ENCODE measurements around the gene HOXB1. TPM values are rescaled to one million over a fixed set of nuclear protein-coding genes. Genes with fewer than 3 reads are reported as not detected.

HOXB1 gene
- total RNA-seq, 1 experiment from 2014 or later = not detected

DNA sequence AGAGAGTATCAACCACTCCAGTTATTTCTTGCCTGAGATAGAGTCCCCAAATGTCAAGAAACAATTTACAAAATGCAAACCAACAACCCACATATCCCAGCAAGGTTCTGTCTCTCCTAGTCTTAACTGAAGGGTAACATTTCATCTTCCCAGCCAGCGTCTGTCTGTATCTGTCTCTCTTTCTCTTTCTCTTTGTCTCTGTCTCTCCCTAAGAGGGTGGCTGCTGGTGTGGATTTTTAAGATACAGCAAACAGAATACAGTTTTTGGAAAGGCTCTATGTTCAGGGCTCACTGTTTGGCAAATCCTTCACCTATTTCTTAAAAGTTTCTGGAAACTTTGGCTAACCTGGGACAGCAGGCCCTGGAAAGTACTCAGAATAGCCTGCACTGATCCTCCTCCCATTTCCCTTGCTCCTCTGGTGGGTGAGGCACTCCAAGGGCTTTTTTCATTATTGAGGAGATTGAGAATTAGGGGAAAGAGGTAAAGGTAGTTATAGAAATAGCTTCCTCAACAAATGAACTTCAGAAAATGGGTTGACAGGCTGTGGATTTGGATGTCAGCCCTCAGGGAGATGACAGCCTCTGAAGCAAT, 41.1 kb upstream of the HOXB1 start:
- intact Hi-C loops (cut with micrococcal nuclease; ENCODE audit: unreplicated experiment) = no loop called here
- peaks cover 15% of the 10 kb centered on the region for H3K36me3 ChIP-seq (ENCODE audit: control insufficient read depth, insufficient read depth, low read length)

DNA sequence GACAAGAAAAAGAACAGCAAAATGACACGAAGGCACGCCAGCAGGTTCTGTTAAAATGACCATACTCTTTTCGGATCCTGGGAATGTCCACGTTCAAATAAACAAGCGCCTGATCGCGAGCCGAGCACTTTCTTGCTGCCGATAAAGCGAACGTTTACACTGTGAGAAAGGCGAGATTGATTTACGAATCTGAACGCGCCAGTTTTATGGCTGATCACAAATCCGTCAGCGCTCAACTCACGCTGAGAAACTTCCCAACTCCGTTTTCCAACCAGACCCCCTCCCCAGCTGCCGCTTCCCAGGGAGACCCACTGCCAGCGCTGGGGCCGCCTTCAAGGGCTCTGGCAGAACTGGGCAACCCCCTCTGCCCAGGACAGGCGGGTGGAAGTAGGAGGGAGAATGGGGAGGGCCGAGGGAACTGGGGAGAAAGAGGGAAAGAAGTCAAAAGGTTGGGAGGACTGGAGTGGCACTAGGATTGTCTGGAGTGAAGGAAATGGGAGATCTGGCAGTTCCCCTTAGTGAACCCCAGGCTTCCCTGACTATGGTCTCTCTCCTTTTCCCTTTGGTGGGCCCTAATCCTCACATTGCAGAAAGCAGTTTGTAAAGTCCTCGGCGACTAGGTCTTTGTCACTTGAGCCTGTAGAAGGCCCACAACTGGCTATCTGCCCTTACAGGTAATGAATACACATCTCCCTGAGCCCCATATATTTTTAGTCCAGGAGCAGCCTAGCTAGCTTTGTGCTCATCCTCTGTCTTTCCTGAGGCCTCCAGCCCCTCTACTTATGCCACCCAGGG, 40.4 kb upstream of the HOXB1 start:
- Histone ChIP-seq H3K27ac (ENCODE audit: low read length) (peak overlapping the region; percentile 97), H3K9me3 (ENCODE audit: control insufficient read depth, insufficient read depth, low read depth, low read length) (no peaks in the 10 kb centered on the region), H3K27me3 (ENCODE audit: control insufficient read depth, insufficient read depth, low read length) (no peaks in the 10 kb centered on the region), H3K4me1 (ENCODE audit: control insufficient read depth, insufficient read depth, low read length) (peaks cover 99% of the 10 kb centered on the region), H3K36me3 (ENCODE audit: control insufficient read depth, insufficient read depth, low read length) (peaks cover 14% of the 10 kb centered on the region), H3K4me3 (ENCODE audit: low read depth in 2 of 2, low read length in 2 of 2) (peak overlapping the region; percentile 22 to 99)
- TF ChIP-seq, protein P1, sequence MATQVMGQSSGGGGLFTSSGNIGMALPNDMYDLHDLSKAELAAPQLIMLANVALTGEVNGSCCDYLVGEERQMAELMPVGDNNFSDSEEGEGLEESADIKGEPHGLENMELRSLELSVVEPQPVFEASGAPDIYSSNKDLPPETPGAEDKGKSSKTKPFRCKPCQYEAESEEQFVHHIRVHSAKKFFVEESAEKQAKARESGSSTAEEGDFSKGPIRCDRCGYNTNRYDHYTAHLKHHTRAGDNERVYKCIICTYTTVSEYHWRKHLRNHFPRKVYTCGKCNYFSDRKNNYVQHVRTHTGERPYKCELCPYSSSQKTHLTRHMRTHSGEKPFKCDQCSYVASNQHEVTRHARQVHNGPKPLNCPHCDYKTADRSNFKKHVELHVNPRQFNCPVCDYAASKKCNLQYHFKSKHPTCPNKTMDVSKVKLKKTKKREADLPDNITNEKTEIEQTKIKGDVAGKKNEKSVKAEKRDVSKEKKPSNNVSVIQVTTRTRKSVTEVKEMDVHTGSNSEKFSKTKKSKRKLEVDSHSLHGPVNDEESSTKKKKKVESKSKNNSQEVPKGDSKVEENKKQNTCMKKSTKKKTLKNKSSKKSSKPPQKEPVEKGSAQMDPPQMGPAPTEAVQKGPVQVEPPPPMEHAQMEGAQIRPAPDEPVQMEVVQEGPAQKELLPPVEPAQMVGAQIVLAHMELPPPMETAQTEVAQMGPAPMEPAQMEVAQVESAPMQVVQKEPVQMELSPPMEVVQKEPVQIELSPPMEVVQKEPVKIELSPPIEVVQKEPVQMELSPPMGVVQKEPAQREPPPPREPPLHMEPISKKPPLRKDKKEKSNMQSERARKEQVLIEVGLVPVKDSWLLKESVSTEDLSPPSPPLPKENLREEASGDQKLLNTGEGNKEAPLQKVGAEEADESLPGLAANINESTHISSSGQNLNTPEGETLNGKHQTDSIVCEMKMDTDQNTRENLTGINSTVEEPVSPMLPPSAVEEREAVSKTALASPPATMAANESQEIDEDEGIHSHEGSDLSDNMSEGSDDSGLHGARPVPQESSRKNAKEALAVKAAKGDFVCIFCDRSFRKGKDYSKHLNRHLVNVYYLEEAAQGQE (IDR thresholded peaks at IDR 0.05; ENCODE audit: insufficient read depth in 1 of 2, low read depth in 2 of 2, low read length in 1 of 2) = no peak
- TF ChIP-seq POLR2AphosphoS5 (IDR thresholded peaks at IDR 0.05; ENCODE audit: low read depth, low read length) (no peak; the same call in 1 of the 2 replicates), SIN3A (IDR thresholded peaks at IDR 0.05; ENCODE audit: borderline replicate concordance, insufficient read depth, low read depth, low read length) (peak; percentile 26; the same call in 1 of the 2 replicates), TCF7L2 (IDR thresholded peaks at IDR 0.05; ENCODE audit: low read depth, low read length) (peak; percentile 79)
- TF ChIP-seq, protein P2, sequence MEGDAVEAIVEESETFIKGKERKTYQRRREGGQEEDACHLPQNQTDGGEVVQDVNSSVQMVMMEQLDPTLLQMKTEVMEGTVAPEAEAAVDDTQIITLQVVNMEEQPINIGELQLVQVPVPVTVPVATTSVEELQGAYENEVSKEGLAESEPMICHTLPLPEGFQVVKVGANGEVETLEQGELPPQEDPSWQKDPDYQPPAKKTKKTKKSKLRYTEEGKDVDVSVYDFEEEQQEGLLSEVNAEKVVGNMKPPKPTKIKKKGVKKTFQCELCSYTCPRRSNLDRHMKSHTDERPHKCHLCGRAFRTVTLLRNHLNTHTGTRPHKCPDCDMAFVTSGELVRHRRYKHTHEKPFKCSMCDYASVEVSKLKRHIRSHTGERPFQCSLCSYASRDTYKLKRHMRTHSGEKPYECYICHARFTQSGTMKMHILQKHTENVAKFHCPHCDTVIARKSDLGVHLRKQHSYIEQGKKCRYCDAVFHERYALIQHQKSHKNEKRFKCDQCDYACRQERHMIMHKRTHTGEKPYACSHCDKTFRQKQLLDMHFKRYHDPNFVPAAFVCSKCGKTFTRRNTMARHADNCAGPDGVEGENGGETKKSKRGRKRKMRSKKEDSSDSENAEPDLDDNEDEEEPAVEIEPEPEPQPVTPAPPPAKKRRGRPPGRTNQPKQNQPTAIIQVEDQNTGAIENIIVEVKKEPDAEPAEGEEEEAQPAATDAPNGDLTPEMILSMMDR (IDR thresholded peaks at IDR 0.05) = no peak
- peak; percentile 17; the same call in 1 of the 2 replicates for ATAC-seq
- BruUV-seq (replicated peaks) = TSS peak; percentile 0
- POLR2A ChIA-PET = no interaction called here
- DNase-seq (ENCODE audit: low read depth, low spot score) = no peak
- intact Hi-C loops (cut with micrococcal nuclease; ENCODE audit: unreplicated experiment) = no loop called here
- in situ Hi-C loops (cut with HindIII; ENCODE audit: low pct_unique_long_range_greater_than_20kb, low sequenced_read_pairs) = no loop called here
- CTCF ChIA-PET = no interaction called here

More for the DNA sequence above, 41.1 kb upstream of the HOXB1 start:
- ATAC-seq (no peak; the same call in 1 of the 2 replicates), DNase-seq (ENCODE audit: low read depth, low spot score) (no peak)
- H3K4me1 ChIP-seq (ENCODE audit: control insufficient read depth, insufficient read depth, low read length) = peaks cover 97% of the 10 kb centered on the region
- ChIA-PET CTCF (no interaction called here), POLR2A (interaction anchor here (0.7 kb wide), 1 partner anchor 16 kb away, joined by 3 read pairs; no protein-coding TSS in a partner anchor)
- BruUV-seq (replicated peaks) = no TSS peak
- TF ChIP-seq, protein P1 (IDR thresholded peaks at IDR 0.05; ENCODE audit: insufficient read depth in 1 of 2, low read depth in 2 of 2, low read length in 1 of 2) = no peak
- TF ChIP-seq SIN3A (IDR thresholded peaks at IDR 0.05; ENCODE audit: borderline replicate concordance, insufficient read depth, low read depth, low read length) = no peak
- no peak; the same call in 1 of the 2 replicates for TF ChIP-seq POLR2AphosphoS5 (IDR thresholded peaks at IDR 0.05; ENCODE audit: low read depth, low read length)
- no peak for TF ChIP-seq TCF7L2 (IDR thresholded peaks at IDR 0.05; ENCODE audit: low read depth, low read length)
- TF ChIP-seq, protein P2 (IDR thresholded peaks at IDR 0.05) = no peak
- peak overlapping the region; percentile 22 to 99; a peak in 3 of 4 replicates for H3K4me3 ChIP-seq (ENCODE audit: low read depth in 2 of 2, low read length in 2 of 2)
- in situ Hi-C loops (cut with HindIII; ENCODE audit: low pct_unique_long_range_greater_than_20kb, low sequenced_read_pairs) = no loop called here
- H3K27me3 ChIP-seq (ENCODE audit: control insufficient read depth, insufficient read depth, low read length) = no peaks in the 10 kb centered on the region
- H3K27ac ChIP-seq (ENCODE audit: low read length) = peak overlapping the region; percentile 97
- no peaks in the 10 kb centered on the region for H3K9me3 ChIP-seq (ENCODE audit: control insufficient read depth, insufficient read depth, low read depth, low read length)
